HG03025 (cell line): ENCODE measurements around the gene LTBP2.

Source experiments
- ATAC-seq: cut with Tn5 transposase; IDR thresholded peaks from one replicate; pipeline ENCODE4 v1.9.1; 2021; ENCODE audit warnings: mild to moderate bottlenecking, moderate library complexity; ENCODE audit not compliant: unreplicated experiment, low FRiP score

LTBP2 gene

GRCh38 chr14:74611650-74612349, at the start of gene LTBP2:
Gene LTBP2, minus strand, starts transcription at chr14:74612237. Its CDS starts 293 bp downstream, at chr14:74611944.
- ATAC-seq, result no peak

- no peak for ATAC-seq
Measured at GRCh38 chr14:74660863-74661262, 48.8 kb upstream of the LTBP2 start.

GRCh38 chr14:74660167-74660566, 48.1 kb upstream of the LTBP2 start:
- no peak for ATAC-seq

- ATAC-seq, result no peak
Measured at GRCh38 chr14:74658535-74659131, 46.6 kb upstream of the LTBP2 start.

GRCh38 chr14:74656964-74657363, 44.9 kb upstream of the LTBP2 start:
- ATAC-seq, result no peak

- no peak for ATAC-seq
Measured at GRCh38 chr14:74655599-74656395, 43.8 kb upstream of the LTBP2 start.

GRCh38 chr14:74654931-74655330, 42.9 kb upstream of the LTBP2 start:
- no peak for ATAC-seq

- ATAC-seq, result no peak
Measured at GRCh38 chr14:74653386-74654138, 41.5 kb upstream of the LTBP2 start.

GRCh38 chr14:74652541-74652940, 40.5 kb upstream of the LTBP2 start:
- no peak for ATAC-seq

GRCh38 chr14:74650927-74651686, 39.1 kb upstream of the LTBP2 start:
- no peak for ATAC-seq

- ATAC-seq, result no peak
Measured at GRCh38 chr14:74649673-74650072, 37.6 kb upstream of the LTBP2 start.

GRCh38 chr14:74649167-74649566, 37.1 kb upstream of the LTBP2 start:
- ATAC-seq, result no peak

GRCh38 chr14:74648601-74649000, 36.6 kb upstream of the LTBP2 start:
- ATAC-seq, result no peak

GRCh38 chr14:74647678-74648461, 35.8 kb upstream of the LTBP2 start:
- no peak for ATAC-seq

GRCh38 chr14:74647061-74647677, 35.1 kb upstream of the LTBP2 start:
- ATAC-seq, result no peak

GRCh38 chr14:74645756-74646470, 33.9 kb upstream of the LTBP2 start:
- ATAC-seq, result no peak

GRCh38 chr14:74645244-74645643, 33.2 kb upstream of the LTBP2 start:
- no peak for ATAC-seq
